ENCODE results near the gene BSN.

BSN gene

GRCh38 chr3:49536875-49537533 lies 17.3 kb upstream of the BSN start:
- Histone ChIP-seq H3K36me3 (ENCODE audit: insufficient read depth, low read length) (peaks cover 23% of the 10 kb centered on the region), H3K27ac (ENCODE audit: low read depth, low read length) (no peak overlapping the region), H3K9me3 (ENCODE audit: low read length) (no peaks in the 10 kb centered on the region), H3K4me3 (ENCODE audit: low read depth in 1 of 2, low read length in 2 of 2) (no peak overlapping the region), H3K27me3 (ENCODE audit: control insufficient read depth in 1 of 2, insufficient read depth in 2 of 2, low read length in 2 of 2) (no peaks in the 10 kb centered on the region), H3K4me1 (ENCODE audit: insufficient read depth, low read length) (peaks cover 29% of the 10 kb centered on the region), H3K9ac (ENCODE audit: low read length) (no peak overlapping the region)

- Histone ChIP-seq H3K36me3 (ENCODE audit: insufficient read depth, low read length) (peaks cover 4% of the 10 kb centered on the region), H3K4me1 (ENCODE audit: insufficient read depth, low read length) (peaks cover 16% of the 10 kb centered on the region), H3K4me3 (ENCODE audit: low read depth in 1 of 2, low read length in 2 of 2) (peak overlapping the region; percentile 62 to 73), H3K9ac (ENCODE audit: low read length) (peak overlapping the region; percentile 65), H3K27ac (ENCODE audit: low read depth, low read length) (peak overlapping the region; percentile 77), H3K27me3 (ENCODE audit: control insufficient read depth in 1 of 2, insufficient read depth in 2 of 2, low read length in 2 of 2) (no peaks in the 10 kb centered on the region), H3K9me3 (ENCODE audit: low read length) (no peaks in the 10 kb centered on the region)
Measured at GRCh38 chr3:49539659-49540560, 14.4 kb upstream of the BSN start.

- H3K27me3 ChIP-seq (ENCODE audit: control insufficient read depth in 1 of 2, insufficient read depth in 2 of 2, low read length in 2 of 2), result no peaks in the 10 kb centered on the region
- H3K9ac ChIP-seq (ENCODE audit: low read length), result no peak overlapping the region
Measured at GRCh38 chr3:49552087-49552486, 2.2 kb upstream of the BSN start.

GRCh38 chr3:49553324-49553691 lies 969 bp upstream of the BSN start:
- Histone ChIP-seq H3K27ac (ENCODE audit: low read depth, low read length) (no peak overlapping the region), H3K9ac (ENCODE audit: low read length) (no peak overlapping the region), H3K27me3 (ENCODE audit: control insufficient read depth in 1 of 2, insufficient read depth in 2 of 2, low read length in 2 of 2) (no peaks in the 10 kb centered on the region), H3K4me3 (ENCODE audit: low read depth in 1 of 2, low read length in 2 of 2) (peak overlapping the region; percentile 67 to 95), H3K36me3 (ENCODE audit: insufficient read depth, low read length) (no peaks in the 10 kb centered on the region), H3K4me1 (ENCODE audit: insufficient read depth, low read length) (peaks cover 16% of the 10 kb centered on the region), H3K9me3 (ENCODE audit: low read length) (no peaks in the 10 kb centered on the region)

More at GRCh38 chr3:49552087-49552486, 2.2 kb upstream of the BSN start:
- H3K4me1 ChIP-seq (ENCODE audit: insufficient read depth, low read length), result peaks cover 16% of the 10 kb centered on the region
- no peaks in the 10 kb centered on the region for H3K9me3 ChIP-seq (ENCODE audit: low read length)
- no peaks in the 10 kb centered on the region for H3K36me3 ChIP-seq (ENCODE audit: insufficient read depth, low read length)
- no peak overlapping the region for H3K27ac ChIP-seq (ENCODE audit: low read depth, low read length)
- no peak overlapping the region for H3K4me3 ChIP-seq (ENCODE audit: low read depth in 1 of 2, low read length in 2 of 2)

- Histone ChIP-seq H3K9ac (ENCODE audit: low read length) (no peak overlapping the region), H3K9me3 (ENCODE audit: low read length) (no peaks in the 10 kb centered on the region), H3K4me3 (ENCODE audit: low read depth in 1 of 2, low read length in 2 of 2) (peak overlapping the region; percentile 15 to 51), H3K27me3 (ENCODE audit: control insufficient read depth in 1 of 2, insufficient read depth in 2 of 2, low read length in 2 of 2) (no peaks in the 10 kb centered on the region), H3K36me3 (ENCODE audit: insufficient read depth, low read length) (no peaks in the 10 kb centered on the region), H3K27ac (ENCODE audit: low read depth, low read length) (no peak overlapping the region), H3K4me1 (ENCODE audit: insufficient read depth, low read length) (peaks cover 16% of the 10 kb centered on the region)
Measured at GRCh38 chr3:49554633-49555265, 472 bp downstream of the BSN start.

GRCh38 chr3:49556500-49557275 lies 2.4 kb downstream of the BSN start:
- no peaks in the 10 kb centered on the region for H3K27me3 ChIP-seq (ENCODE audit: control insufficient read depth in 1 of 2, insufficient read depth in 2 of 2, low read length in 2 of 2)

GRCh38 chr3:49563040-49563578 lies 8.8 kb downstream of the BSN start:
- Histone ChIP-seq H3K4me3 (ENCODE audit: low read depth in 1 of 2, low read length in 2 of 2) (no peak overlapping the region), H3K27me3 (ENCODE audit: control insufficient read depth in 1 of 2, insufficient read depth in 2 of 2, low read length in 2 of 2) (no peaks in the 10 kb centered on the region), H3K27ac (ENCODE audit: low read depth, low read length) (no peak overlapping the region), H3K36me3 (ENCODE audit: insufficient read depth, low read length) (no peaks in the 10 kb centered on the region), H3K9me3 (ENCODE audit: low read length) (no peaks in the 10 kb centered on the region), H3K9ac (ENCODE audit: low read length) (no peak overlapping the region), H3K4me1 (ENCODE audit: insufficient read depth, low read length) (no peaks in the 10 kb centered on the region)

More at GRCh38 chr3:49556500-49557275, 2.4 kb downstream of the BSN start:
- H3K4me1 ChIP-seq (ENCODE audit: insufficient read depth, low read length), result peaks cover 16% of the 10 kb centered on the region
- H3K9ac ChIP-seq (ENCODE audit: low read length), result no peak overlapping the region
- no peak overlapping the region for H3K4me3 ChIP-seq (ENCODE audit: low read depth in 1 of 2, low read length in 2 of 2)
- no peak overlapping the region for H3K27ac ChIP-seq (ENCODE audit: low read depth, low read length)
- H3K36me3 ChIP-seq (ENCODE audit: insufficient read depth, low read length), result no peaks in the 10 kb centered on the region
- H3K9me3 ChIP-seq (ENCODE audit: low read length), result no peaks in the 10 kb centered on the region

GRCh38 chr3:49563766-49564165 lies 9.5 kb downstream of the BSN start:
- Histone ChIP-seq H3K36me3 (ENCODE audit: insufficient read depth, low read length) (no peaks in the 10 kb centered on the region), H3K4me1 (ENCODE audit: insufficient read depth, low read length) (no peaks in the 10 kb centered on the region), H3K9me3 (ENCODE audit: low read length) (no peaks in the 10 kb centered on the region), H3K27me3 (ENCODE audit: control insufficient read depth in 1 of 2, insufficient read depth in 2 of 2, low read length in 2 of 2) (no peaks in the 10 kb centered on the region), H3K4me3 (ENCODE audit: low read depth in 1 of 2, low read length in 2 of 2) (no peak overlapping the region), H3K27ac (ENCODE audit: low read depth, low read length) (no peak overlapping the region), H3K9ac (ENCODE audit: low read length) (no peak overlapping the region)

GRCh38 chr3:49566312-49566711 lies 12.0 kb downstream of the BSN start:
- Histone ChIP-seq H3K4me1 (ENCODE audit: insufficient read depth, low read length) (no peaks in the 10 kb centered on the region), H3K27ac (ENCODE audit: low read depth, low read length) (no peak overlapping the region), H3K9me3 (ENCODE audit: low read length) (no peaks in the 10 kb centered on the region), H3K9ac (ENCODE audit: low read length) (no peak overlapping the region), H3K27me3 (ENCODE audit: control insufficient read depth in 1 of 2, insufficient read depth in 2 of 2, low read length in 2 of 2) (no peaks in the 10 kb centered on the region), H3K36me3 (ENCODE audit: insufficient read depth, low read length) (no peaks in the 10 kb centered on the region), H3K4me3 (ENCODE audit: low read depth in 1 of 2, low read length in 2 of 2) (no peak overlapping the region)

GRCh38 chr3:49567406-49567805 lies 13.1 kb downstream of the BSN start:
- no peak overlapping the region for H3K4me3 ChIP-seq (ENCODE audit: low read depth in 1 of 2, low read length in 2 of 2)
- H3K4me1 ChIP-seq (ENCODE audit: insufficient read depth, low read length), result no peaks in the 10 kb centered on the region
- no peaks in the 10 kb centered on the region for H3K36me3 ChIP-seq (ENCODE audit: insufficient read depth, low read length)
- H3K27me3 ChIP-seq (ENCODE audit: control insufficient read depth in 1 of 2, insufficient read depth in 2 of 2, low read length in 2 of 2), result no peaks in the 10 kb centered on the region
- no peak overlapping the region for H3K27ac ChIP-seq (ENCODE audit: low read depth, low read length)
- no peaks in the 10 kb centered on the region for H3K9me3 ChIP-seq (ENCODE audit: low read length)
- H3K9ac ChIP-seq (ENCODE audit: low read length), result no peak overlapping the region

GRCh38 chr3:49568965-49569364 lies 14.7 kb downstream of the BSN start:
- Histone ChIP-seq H3K4me3 (ENCODE audit: low read depth in 1 of 2, low read length in 2 of 2) (no peak overlapping the region), H3K4me1 (ENCODE audit: insufficient read depth, low read length) (no peaks in the 10 kb centered on the region), H3K27me3 (ENCODE audit: control insufficient read depth in 1 of 2, insufficient read depth in 2 of 2, low read length in 2 of 2) (no peaks in the 10 kb centered on the region), H3K9me3 (ENCODE audit: low read length) (no peaks in the 10 kb centered on the region), H3K36me3 (ENCODE audit: insufficient read depth, low read length) (no peaks in the 10 kb centered on the region), H3K9ac (ENCODE audit: low read length) (no peak overlapping the region), H3K27ac (ENCODE audit: low read depth, low read length) (no peak overlapping the region)

Measured in muscle layer of colon (tissue), 2 donors.